Right cardiac atrium (tissue), 5 donors: ENCODE measurements around the gene DENND2C. TPM values are rescaled to one million over a fixed set of nuclear protein-coding genes. Genes with fewer than 3 reads are reported as not detected.

Source experiments
- ATAC-seq, 2 donors: fragments of 200-7000 bp; cut with Tn5 transposase; one replicate each; pipeline versions ENCODE4 v1.8.0 to v1.9.1; 2020; ENCODE audit warnings: moderate library complexity in 2 of 2, mild to moderate bottlenecking in 1 of 2
- DNase-seq, 3 donors: peaks; one replicate each; pipeline ENCODE4 v3.0.0-alpha.2; 2020
- H3K27ac ChIP-seq: one replicate; pipeline ENCODE4 v1.5.1; 2013; ENCODE audit warnings: mild to moderate bottlenecking, low read length, control low read depth, moderate library complexity
- H3K27me3 ChIP-seq: one replicate; pipeline ENCODE4 v1.6.1; 2013; ENCODE audit not compliant: control insufficient read depth, insufficient read depth
- H3K4me1 ChIP-seq: one replicate; pipeline ENCODE4 v1.6.1; 2013; ENCODE audit warnings: low read length; ENCODE audit not compliant: control insufficient read depth, insufficient read depth
- H3K4me3 ChIP-seq: one replicate; pipeline ENCODE4 v1.5.1; 2013; ENCODE audit warnings: low read length, control low read depth
- H3K9me3 ChIP-seq: one replicate; pipeline ENCODE4 v1.6.1; 2013; ENCODE audit warnings: low read length; ENCODE audit not compliant: control insufficient read depth
- WGBS: extraction: QIAGEN DNeasy Blood & Tissue Kit; methylation state at CpG from one replicate; pipeline ENCODE4 v1.1.7; 2013; 5-methylcytosine and 5-hydroxymethylcytosine counted together
- intact Hi-C, 4 donors: fragments of 100-400 bp; cut with DNase I; formaldehyde crosslinking; loops; one replicate each; pipeline versions ENCODE4 v1.11.0 to v1.14.0; 2022 to 2023
- long read RNA-seq, 4 donors: library from polyadenylated mRNA; unstranded; transcript quantifications; one replicate each; pipeline ENCODE4 v2.0.0, GENCODE V29; 2020 to 2021
- polyA plus RNA-seq: library from polyadenylated mRNA; stranded (reverse); fragments of 200-250 nt; gene quantifications from one replicate; pipeline ENCODE4 v1.2.3, GENCODE V29; 2013
- total RNA-seq, 4 donors: library from RNA; stranded (reverse); fragmentation: NEBNext Ultra II Directional; extraction: Animal tissue kit (Norgen Biotek cat#: 25700); gene quantifications; one replicate each; pipeline ENCODE4 v1.2.1, GENCODE V29; 2021
- donor health status: healthy with polysubstance abuse.
- donor health status: DM: no; HTN: yes; CAD: no.
- donor health status: DM: no; HTN: no; CAD: no.
- donor health status: DM: no; HTN: yes; CAD: no; lungs with severe emphysema.
- donor health status: DM: yes; HTN: yes; CAD: no.

Gene DENND2C, protein sequence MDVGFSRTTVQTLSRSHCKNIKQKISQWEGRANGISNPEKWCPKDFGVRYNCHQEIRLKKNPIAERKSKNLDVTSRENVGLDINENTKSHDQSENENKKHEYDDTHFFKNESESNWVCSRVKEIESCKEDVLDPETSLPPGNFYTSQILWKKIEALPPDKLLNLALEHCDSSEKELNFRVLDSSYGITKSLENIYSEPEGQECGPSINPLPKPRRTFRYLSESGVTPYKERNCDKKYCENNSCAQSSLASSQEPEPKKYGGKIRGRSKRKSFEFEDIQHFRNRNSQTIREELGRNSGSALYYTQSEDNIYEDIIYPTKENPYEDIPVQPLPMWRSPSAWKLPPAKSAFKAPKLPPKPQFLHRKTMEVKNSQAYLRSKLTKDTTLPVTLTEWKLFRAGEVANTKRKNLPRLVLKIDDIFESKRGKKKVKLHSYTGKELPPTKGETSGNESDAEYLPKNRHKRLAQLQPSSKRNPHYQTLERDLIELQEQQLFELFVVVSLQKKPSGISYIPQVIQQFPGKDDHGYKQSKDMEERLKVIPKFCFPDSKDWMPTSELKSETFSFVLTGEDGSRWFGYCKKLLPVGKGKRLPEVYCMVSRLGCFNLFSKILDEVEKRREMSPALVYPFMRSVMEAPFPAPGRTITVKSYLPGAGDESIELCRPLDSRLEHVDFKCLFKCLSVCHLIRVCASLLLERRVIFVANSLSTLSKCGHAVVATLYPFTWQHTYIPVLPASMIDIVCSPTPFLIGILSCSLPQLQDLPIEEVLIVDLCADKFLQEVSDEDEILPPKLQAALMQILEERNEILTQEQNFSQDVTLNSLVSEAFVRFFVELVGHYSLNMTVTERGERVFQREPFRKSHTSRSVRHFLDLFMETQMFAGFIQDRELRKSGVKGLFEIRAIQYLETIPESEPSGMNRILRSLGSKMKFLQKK
- total RNA-seq = 1 to 10 TPM; 2.2 to 3.7 (median 2.6) TPM
- 1.5 TPM for polyA plus RNA-seq
- long read RNA-seq, donor 1, partial matches to known transcripts = 1 of 2 reads
- long read RNA-seq, donor 1, other reads (novel, unspliced or antisense) = 1 of 2 reads
- long read RNA-seq, donor 2 = 0 reads
- long read RNA-seq, donor 3, partial matches to known transcripts = 1 of 7 reads
- long read RNA-seq, donor 3, other reads (novel, unspliced or antisense) = 6 of 7 reads
- long read RNA-seq, donor 4, partial matches to known transcripts = 0 of 1 reads
- long read RNA-seq, donor 4, other reads (novel, unspliced or antisense) = 1 of 1 reads

DNA sequence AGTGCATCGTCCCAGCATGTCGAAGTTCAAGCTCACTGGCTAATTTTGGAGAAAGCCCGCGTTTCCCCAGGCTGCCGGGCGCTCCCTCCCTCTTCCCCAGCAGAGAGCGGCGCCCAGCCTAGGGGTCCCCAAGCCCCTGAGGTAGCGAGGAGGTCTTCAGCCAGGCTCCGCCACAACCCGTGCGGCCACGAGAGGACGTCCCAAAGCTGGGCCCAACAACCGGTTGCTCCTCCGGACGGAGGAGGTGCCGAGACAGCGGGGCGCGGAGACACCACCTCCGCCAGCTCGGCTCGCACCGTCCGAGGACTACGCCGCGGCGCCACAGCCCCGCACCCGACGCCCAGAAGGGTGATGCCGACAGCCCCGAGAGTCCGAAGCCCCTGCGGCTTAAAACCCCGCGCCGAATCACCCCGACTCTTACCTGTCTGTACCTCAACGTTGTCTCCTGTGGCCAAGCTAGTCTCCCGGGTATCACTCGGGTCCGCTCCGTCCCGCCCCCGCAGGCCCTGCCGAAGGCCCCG lies at the start of gene DENND2C:
Gene DENND2C, minus strand, starts transcription at position 488 of the 521 bp plus-strand sequence. CDS start 44,065 bp downstream, outside the sequence.
- peak; percentile 77 to 81 for ATAC-seq
- peak within 1 kb of the TSS; percentile 18 for H3K27ac ChIP-seq
- intact Hi-C loops = no loop called here
- no peaks in the 10 kb centered on the region for H3K4me1 ChIP-seq
- no peaks in the 10 kb centered on the region for H3K9me3 ChIP-seq
- H3K4me3 ChIP-seq = peak within 1 kb of the TSS; percentile 53
- WGBS = under 1% methylated on average over 50 of the region's 50 CpGs
- H3K27me3 ChIP-seq = no peaks in the 10 kb centered on the region
- DNase-seq = no peak

DNA sequence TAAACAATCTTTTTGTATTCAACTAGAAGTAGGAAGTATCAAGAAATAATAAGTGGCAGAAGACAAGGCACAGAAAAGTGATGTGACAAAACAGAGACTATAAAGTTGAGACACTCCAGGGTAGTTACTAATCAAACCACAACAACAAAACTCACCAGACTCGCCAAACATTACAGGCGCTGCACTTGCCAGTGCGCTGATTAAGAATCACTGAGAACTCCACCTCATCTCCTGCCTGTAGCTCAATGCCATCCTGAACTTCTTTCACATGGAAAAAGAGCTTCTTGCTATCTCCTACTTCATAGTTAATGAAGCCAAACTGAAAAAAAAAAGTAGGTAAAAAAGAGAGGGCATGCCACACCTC lies 49.6 kb upstream of the DENND2C start:
- ATAC-seq (no peak), DNase-seq (no peak)
- 92% methylated on average over 3 of the region's 3 CpGs for WGBS
- intact Hi-C loops = loop anchor here in 1 of 4 donors (5.0 kb wide), 1 partner anchor 38 kb away; the partner anchor contains the start of gene CSDE1
- no peaks in the 10 kb centered on the region for H3K9me3 ChIP-seq
- no peak overlapping the region for H3K4me3 ChIP-seq
- no peaks in the 10 kb centered on the region for H3K27me3 ChIP-seq
- no peak overlapping the region for H3K27ac ChIP-seq
- H3K4me1 ChIP-seq = peaks cover 2% of the 10 kb centered on the region

DNA sequence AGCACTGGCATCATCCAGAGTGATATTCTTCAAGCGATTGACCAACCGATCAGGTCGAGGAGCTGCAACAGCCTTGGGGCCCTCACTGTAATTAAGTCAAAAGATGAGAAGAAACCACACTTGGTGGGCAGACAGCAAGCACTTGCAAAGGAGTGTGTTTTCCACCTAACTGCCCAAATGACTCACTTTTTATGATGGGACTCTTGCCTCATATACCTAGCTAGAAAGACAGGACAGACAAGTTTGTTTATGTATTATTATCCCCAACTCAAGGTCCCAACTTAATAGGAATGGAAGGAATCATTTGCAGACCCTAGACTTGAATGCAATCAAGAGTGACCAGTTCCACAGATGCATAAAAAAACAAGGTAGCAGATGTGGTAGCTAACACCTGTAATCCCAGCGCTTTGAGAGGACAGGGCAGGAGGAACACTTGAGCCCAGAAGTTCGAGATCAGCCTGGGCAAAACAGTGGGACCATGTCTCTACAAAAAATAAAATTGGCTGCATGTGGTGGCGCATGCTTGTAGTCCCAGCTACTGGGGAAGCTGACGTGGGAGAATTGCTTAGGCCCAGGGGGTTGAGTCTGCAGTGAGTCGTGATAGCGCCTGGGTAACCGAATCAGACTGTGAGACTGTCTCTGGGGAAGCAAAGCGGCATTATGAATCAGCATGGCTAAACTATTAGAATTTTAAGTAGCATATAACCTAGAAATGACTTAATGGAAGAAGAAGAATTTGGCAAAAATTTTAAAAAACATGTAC lies 49.0 kb upstream of the DENND2C start:
- ATAC-seq (no peak), DNase-seq (no peak)
- Histone ChIP-seq H3K4me3 (no peak overlapping the region), H3K27me3 (no peaks in the 10 kb centered on the region), H3K4me1 (peaks cover 2% of the 10 kb centered on the region), H3K9me3 (no peaks in the 10 kb centered on the region), H3K27ac (no peak overlapping the region)
- intact Hi-C loops = loop anchor here in 1 of 4 donors (5.0 kb wide), 1 partner anchor 38 kb away; the partner anchor contains the start of gene CSDE1
- WGBS = 90% methylated on average over 11 of the region's 11 CpGs

DNA sequence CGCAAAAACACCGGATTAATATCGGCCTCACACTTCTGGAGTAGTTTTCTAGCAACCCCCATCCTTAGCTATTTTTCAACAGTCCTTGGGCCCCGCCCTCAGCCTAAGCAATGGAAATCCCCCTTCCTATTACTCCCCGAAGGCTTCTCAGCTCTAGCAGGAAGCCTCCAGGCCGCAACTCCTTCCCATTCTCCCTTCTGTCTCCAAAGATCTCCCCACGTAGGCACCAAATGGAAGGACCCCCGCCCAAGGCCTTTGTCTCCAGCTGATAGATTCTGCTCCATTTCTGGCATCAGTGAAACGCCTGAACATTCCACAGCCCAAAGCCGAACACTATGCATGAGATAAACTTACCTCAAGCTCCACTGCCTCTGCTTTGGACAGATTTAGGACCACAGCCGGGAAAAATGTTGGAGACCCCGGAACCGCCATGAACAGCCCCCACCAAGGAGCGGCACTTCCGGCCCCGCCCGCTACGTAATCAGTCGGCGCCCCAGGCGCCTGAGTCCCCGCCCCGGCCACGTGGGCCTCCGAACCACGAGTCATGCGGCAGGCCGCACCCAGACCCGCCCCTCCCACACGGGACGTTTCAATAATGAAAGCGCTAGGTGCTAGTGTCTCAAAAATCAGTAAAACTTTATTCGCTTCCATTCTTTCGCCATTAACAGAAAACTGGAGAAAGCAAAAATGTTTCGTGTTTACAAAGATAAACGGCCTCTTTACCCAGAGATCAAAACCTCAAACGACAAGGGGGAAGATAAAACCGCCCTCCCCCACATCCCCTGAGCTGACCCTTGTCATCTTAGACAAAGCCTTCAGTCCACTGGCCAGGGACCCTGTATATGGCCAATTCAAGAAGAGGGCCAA lies 46.7 kb upstream of the DENND2C start, which contains the start of gene NRAS:
Gene NRAS, minus strand, starts transcription at position 468 of the 867 bp plus-strand sequence. CDS start 611 bp downstream, outside the sequence.
- ATAC-seq (peak; percentile 99 to 100), DNase-seq (peak; percentile 96 to 98 (median 97))
- Histone ChIP-seq H3K4me1 (peaks cover 2% of the 10 kb centered on the region), H3K9me3 (no peaks in the 10 kb centered on the region), H3K4me3 (peak within 1 kb of the TSS; percentile 97), H3K27ac (peak within 1 kb of the TSS; percentile 96), H3K27me3 (no peaks in the 10 kb centered on the region)
- WGBS = under 1% methylated on average over 38 of the region's 38 CpGs
- intact Hi-C loops = loop anchor here in 1 of 4 donors (5.0 kb wide), 1 partner anchor 41 kb away; the partner anchor contains the start of gene CSDE1

DNA sequence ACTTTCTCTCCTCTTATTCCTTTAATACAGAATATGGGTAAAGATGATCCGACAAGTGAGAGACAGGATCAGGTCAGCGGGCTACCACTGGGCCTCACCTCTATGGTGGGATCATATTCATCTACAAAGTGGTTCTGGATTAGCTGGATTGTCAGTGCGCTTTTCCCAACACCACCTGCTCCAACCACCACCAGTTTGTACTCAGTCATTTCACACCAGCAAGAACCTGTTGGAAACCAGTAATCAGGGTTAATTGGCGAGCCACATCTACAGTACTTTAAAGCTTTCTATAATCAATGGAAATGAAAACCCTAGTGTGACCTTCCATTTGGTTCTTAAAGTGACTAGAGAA lies 46.1 kb upstream of the DENND2C start:
- intact Hi-C loops = loop anchor here in 1 of 4 donors (5.0 kb wide), 1 partner anchor 41 kb away; the partner anchor contains the start of gene CSDE1
- ATAC-seq (peak in 1 of 2 donors; percentile 4), DNase-seq (no peak)
- peak overlapping the region; percentile 96 for H3K27ac ChIP-seq
- H3K4me3 ChIP-seq = peak overlapping the region; percentile 97
- no peaks in the 10 kb centered on the region for H3K9me3 ChIP-seq
- H3K27me3 ChIP-seq = no peaks in the 10 kb centered on the region
- 29% methylated on average over 4 of the region's 4 CpGs for WGBS
- H3K4me1 ChIP-seq = peaks cover 2% of the 10 kb centered on the region

DNA sequence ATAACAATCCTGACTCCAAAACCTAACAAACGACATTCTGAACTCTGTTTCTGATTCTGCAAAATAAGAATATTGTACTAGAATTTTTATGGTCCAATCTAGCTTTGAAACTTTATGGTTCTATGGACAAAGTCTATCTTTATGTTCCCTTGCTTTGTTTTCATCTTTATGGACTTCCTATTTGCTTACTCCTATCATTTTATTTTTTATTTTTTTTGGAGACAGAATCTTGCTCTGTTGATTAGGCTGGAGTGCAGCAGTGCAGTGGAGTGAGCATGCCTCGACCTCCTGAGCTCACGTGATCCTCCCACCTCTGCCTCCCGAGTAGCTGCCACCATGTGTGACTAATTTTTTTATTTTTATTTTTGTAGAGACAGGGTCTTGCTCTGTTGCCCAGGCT lies 43.1 kb upstream of the DENND2C start:
- Histone ChIP-seq H3K9me3 (no peaks in the 10 kb centered on the region), H3K4me3 (no peak overlapping the region), H3K27me3 (no peaks in the 10 kb centered on the region), H3K4me1 (peaks cover 2% of the 10 kb centered on the region), H3K27ac (no peak overlapping the region)
- DNase-seq (no peak), ATAC-seq (no peak)
- 77% methylated on average over 4 of the region's 4 CpGs for WGBS
- intact Hi-C loops = no loop called here

DNA sequence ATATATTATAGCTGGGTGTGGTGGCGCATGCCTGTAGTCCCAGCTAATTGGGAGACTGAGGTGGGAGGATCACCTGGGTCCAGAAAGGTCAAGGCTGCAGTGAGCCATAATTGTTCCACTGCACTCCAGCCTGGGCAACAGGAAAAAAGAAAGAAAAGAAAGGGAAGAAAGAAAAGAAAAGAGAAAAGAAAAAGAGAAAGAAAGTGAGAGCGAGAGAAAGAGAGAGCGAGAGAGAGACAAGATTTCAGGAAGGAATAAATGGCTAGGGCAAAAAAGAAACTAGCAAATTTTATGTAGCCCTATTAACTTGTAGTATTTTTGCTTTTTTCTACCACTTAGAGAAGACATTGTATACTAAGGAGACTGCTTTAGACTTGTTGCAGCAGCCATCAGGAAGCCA lies 40.5 kb upstream of the DENND2C start:
- Histone ChIP-seq H3K4me3 (no peak overlapping the region), H3K4me1 (no peaks in the 10 kb centered on the region), H3K27ac (no peak overlapping the region), H3K9me3 (no peaks in the 10 kb centered on the region), H3K27me3 (no peaks in the 10 kb centered on the region)
- 95% methylated on average over 3 of the region's 3 CpGs for WGBS
- DNase-seq = no peak
- intact Hi-C loops = no loop called here
- ATAC-seq = no peak

DNA sequence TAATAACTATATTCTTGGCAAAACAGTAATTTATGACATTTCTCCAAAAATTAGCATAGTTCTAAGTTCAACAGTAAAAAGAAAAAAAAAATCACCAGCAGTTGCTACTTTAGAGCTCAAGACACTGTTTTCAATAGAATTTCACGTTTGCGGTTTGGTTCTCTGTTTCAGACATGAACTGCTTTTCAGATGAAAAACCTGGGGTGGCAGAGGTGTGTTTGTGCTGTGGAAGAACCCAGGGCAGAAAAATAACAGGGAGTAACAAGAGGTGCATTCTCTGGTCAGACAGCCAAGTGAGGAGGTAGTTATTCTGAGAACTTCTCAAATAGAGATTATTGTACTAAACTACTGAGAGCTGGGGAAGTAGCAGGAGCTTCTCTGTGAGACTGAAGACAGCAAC lies 37.8 kb upstream of the DENND2C start:
- Histone ChIP-seq H3K4me3 (no peak overlapping the region), H3K4me1 (no peaks in the 10 kb centered on the region), H3K9me3 (no peaks in the 10 kb centered on the region), H3K27ac (no peak overlapping the region), H3K27me3 (no peaks in the 10 kb centered on the region)
- WGBS = 91% methylated on average over 2 of the region's 2 CpGs
- DNase-seq = no peak
- intact Hi-C loops = no loop called here
- ATAC-seq = no peak

DNA sequence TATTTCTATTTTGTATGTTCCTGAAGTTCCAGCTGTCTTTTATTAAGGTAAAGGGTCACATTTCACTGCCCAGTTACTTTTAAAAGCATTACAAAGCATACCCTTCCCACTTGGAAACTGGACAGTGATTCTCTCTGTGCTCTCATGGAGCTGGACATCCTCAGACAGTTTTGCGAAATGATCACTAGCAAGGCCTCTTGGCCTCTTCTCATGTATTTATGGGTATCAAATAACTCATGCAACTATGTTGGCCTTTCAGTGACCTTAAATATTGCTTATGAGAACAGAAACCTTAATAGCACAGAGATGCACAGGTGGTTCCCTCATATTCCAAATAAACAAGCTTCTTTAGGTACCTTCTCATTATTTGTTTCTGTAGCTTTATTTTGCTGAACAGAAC lies 33.4 kb upstream of the DENND2C start:
- WGBS = 93% methylated on average over 1 of the region's 1 CpG
- no peak overlapping the region for H3K4me3 ChIP-seq
- ATAC-seq (no peak), DNase-seq (no peak)
- H3K27me3 ChIP-seq = no peaks in the 10 kb centered on the region
- intact Hi-C loops = no loop called here
- no peak overlapping the region for H3K27ac ChIP-seq
- H3K4me1 ChIP-seq = no peaks in the 10 kb centered on the region
- H3K9me3 ChIP-seq = no peaks in the 10 kb centered on the region
